GM21367 (cell line): Measurements from ENCODE around the gene DNAI2.

Experiments
- ATAC-seq: cut with Tn5 transposase; IDR thresholded peaks from one replicate; pipeline ENCODE4 v1.9.1; 2021; ENCODE audit not compliant: unreplicated experiment

DNAI2 gene, protein sequence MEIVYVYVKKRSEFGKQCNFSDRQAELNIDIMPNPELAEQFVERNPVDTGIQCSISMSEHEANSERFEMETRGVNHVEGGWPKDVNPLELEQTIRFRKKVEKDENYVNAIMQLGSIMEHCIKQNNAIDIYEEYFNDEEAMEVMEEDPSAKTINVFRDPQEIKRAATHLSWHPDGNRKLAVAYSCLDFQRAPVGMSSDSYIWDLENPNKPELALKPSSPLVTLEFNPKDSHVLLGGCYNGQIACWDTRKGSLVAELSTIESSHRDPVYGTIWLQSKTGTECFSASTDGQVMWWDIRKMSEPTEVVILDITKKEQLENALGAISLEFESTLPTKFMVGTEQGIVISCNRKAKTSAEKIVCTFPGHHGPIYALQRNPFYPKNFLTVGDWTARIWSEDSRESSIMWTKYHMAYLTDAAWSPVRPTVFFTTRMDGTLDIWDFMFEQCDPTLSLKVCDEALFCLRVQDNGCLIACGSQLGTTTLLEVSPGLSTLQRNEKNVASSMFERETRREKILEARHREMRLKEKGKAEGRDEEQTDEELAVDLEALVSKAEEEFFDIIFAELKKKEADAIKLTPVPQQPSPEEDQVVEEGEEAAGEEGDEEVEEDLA

DNA sequence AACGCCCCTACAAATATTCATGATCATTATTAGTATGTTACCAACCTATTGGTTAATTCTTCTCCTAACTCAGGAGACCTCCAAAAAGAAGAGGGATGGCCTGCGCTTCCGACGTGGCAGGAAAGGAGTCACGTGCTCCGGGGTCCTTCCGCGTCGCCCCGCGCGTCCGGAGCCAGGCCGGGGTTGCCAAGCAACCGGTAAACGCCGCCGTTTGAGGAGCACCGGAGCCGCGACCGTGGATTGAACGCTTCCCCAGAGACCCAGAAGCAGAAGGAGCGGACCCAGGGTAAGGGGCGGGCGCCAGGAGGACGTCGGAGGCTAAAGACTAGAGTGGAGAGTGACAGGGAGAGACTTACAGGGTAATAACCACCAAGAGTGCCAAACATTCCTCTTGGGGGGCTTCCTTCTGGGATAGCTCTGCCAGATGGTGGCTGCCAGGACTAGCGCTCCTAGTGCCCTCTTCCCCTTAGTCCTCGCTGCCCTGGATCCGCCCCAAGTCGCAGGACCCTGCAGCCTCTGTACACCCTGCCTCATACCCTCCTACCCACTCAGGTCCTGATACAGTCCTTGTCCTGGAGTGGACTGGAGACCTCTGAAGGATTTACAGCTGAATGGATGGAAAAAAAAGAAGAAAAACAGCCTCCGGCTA lies at the start of gene DNAI2:
DNAI2 (plus strand) TSS at position 175 of the 649 bp plus-strand sequence. CDS start 7,584 bp downstream, outside the sequence.
- ATAC-seq = no peak

DNA sequence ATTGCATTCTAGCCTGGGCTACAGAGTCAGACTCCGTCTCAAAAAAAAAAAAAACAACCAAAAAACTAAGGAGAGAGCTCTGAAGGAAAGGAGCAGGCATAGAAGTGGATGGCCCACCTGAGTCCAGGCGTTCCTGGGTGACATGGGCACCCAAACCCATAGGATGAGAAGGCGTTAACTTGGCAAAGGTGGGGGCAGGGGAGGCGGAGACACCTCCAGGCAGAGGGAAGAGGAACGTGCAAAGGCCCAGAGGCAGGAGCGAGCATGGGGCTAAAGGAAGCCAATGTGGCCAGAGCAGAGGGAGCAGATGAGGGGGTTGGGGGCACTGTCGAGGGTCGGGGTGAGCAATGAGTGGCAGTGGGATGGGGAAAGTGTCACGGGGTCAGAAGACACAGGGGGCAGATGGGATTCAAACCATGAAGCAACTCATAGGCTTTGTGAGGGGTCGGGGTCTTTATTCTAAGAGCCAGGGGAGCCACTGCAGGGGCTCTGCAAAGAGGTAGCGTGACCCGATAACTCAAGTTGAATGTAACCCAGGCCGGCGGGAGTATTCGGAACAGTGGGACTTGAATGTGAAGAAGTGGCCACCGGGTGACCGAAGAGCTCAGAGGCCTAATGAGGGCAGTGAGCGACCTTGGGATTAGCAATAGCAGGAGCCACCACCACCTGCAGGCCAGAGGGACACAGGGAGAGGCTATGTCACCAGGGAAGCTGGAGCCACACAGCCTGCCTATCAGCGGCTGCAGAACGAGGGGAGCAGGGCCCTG lies 48.9 kb upstream of the DNAI2 start:
- ATAC-seq = no peak

DNA sequence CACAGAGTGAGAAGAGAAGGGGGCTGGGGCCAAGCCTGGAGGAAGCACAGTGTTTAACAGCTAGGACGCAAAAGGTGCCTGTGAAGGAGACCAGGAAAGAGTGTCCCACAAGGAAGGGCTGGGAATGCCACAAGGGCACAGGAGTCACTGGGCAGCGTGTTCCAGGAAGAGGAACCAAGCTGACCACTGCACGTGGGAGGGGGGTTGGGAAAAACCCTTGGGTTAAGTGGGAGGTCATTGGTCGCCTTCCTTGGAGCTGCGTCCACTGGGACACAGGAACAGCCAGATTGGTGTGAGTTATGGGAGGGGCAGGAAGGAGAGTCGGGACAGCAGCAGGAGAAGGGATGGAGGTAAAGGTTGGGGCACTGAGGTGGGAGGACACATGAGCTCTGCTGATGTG lies 47.8 kb upstream of the DNAI2 start:
- no peak for ATAC-seq

DNA sequence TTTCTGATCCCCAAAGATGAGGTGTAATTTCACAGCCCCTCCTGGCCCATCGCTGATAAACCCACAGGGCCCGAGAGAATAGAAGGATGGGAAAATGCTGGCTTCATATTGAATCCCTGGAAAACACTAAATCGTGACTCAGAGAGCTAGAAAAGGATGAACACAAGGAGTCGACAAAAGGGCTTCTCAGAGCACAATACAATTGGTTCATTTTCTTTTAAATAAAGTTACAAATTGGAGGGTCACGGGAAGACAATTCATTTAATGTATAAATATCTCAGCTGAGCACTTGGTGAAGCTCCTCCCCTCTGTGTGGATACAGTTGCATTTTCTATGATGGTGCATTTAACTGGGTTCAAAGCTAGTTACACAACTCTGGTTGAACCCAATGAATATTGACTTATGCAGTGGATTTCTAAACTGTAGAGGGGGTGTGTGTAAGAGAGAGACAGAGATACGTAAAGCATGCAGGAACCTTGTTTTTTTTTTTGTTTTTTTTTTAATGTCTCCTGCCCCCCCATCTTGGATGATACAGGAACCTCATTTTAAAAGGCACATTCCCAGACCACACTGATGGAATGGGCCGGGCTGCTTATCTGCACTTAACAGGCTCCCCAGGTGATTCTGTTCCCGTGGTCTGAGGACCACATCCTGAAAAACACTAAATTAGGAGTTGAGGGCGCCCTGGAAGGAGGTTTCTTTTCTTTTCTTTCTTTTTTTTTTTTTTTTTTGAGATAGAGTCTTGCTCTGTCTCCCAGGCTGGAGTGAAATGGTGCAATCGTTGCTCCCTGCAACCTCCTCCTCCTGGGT lies 46.6 kb upstream of the DNAI2 start:
- ATAC-seq = no peak

DNA sequence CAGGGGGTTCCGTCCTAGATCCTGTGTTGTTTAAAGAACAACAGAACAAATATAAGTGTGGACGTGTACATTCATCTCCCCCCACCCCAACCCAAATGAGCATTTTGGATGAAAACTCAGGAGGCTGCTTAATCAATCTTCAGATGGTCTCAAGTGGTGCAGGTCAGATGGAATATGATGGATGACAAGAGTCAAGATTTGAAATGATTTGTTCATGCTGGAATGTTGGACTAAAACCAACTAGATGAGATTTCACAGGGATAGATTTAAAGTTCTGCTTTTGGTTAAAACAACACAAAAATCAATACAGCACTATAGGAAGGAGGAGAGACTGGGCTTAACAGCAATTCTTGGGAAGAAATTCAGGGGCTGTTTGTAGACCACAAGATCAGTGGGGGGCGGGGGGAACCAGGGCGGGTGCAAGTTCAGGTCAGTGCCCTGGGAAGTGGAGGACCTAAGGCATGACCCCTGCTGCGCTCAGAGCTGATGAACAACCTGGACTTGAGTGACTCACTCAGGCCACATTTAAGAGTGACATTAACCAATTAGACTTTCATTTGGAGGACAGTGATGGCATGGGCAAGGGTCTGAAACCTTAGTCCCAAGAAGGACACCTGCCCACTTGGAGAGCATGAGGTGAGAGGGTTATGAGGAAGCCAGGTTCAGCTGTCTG lies 45.6 kb upstream of the DNAI2 start:
- no peak for ATAC-seq

DNA sequence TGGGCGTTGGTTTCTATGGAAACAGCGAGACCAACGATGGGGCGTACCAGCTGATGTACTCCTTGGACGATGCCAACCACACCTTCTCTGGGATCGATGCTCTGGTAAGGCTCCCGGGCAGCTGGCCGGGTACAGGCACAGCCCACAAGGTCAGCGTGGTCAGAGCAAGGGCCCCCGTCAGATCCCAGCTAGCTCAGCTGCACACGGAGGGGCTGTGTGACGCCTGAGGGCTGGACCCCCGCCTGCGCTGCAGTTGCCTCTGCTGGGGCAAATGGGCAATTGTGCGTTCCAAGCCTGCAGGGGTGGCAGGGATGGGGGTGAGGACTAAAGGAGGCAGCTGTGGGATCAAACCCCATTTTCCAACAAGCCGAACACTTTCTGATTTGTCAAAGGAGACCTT lies 43.1 kb upstream of the DNAI2 start:
- no peak for ATAC-seq

DNA sequence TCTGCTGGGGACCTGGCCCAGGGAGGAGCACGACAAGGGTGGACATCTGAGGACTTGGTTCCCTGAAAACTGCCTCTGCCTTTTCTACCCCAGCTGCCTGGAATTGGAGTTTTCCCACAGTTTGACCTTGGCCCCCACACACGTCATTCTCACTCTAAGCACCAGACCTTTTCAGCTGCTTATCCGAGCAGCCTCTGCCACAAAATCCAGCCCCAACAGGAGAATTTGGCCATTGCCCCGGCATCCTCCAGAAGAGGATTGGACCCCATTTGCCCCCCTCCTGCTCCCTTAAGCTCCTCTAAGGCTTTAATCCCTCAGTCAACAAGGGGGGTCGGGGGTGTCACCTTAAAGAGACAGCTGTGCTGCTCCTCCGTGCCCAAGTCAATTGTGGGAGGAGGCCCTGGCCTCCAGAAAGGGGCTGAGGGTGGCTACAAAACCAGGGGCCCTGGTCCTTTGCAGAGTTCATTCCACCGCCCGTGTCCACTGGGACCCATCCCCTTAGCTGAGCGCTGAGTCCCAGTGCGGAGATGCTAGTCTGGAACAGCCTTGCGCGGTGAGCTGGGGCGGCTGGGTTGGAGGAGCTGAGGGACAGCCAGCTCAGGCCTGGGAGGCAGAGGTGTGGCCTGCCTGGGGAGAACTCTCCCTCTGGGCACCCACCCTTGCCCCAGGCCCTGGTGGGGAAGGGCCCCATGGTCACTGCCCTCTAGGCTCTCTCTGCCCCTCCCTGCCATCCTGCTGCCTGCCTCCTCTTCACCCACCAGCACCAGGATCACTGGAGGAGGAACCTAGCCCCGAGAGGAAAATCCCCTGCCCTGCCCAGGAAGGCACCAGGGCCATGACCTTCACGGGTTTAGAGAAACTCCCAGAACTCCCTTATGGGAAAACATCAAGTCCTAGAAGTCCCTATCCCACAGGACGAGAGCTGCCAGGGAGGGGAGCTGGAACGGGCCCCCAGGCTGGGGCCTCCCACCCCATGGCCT lies 41.8 kb upstream of the DNAI2 start:
- no peak for ATAC-seq

DNA sequence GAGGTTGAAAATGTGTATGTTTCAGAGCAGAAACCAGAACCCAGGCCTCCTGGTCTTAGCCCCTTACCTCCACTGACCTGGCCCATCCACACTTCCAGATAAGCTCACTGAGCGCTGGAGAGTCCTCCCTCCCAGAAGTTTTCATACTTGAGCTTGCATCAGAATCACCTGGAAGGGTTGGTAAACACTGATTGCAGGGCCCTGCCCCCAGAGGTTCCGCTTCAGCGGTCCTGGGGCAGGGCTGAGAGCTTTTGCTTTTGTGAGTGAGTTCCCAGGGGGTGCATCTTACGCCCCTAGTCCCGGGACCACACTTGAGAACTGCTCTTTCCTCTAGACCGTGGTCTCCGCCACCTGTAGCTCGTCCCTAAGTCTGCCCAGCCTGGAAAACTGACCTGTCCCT lies 40.1 kb upstream of the DNAI2 start:
- ATAC-seq = no peak

DNA sequence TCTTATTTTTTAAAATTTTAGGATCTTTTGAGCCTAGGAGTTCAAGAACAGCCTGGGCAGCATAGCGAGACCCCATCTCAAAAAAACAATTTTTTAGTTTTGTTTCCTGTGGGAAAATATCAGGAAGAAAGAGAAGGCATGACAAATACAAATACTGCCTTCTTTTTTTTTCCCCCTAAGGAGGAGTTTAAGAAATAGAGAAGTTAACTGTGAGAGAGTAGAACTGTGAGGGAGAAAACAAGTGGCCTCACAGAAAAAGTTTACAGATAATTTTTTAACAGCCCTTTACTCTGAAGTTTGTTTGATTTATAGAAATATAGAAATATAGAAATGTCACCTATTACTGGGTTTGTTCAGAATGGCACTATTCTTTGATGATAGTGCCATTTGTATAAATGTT lies 39.5 kb upstream of the DNAI2 start:
- ATAC-seq = no peak

DNA sequence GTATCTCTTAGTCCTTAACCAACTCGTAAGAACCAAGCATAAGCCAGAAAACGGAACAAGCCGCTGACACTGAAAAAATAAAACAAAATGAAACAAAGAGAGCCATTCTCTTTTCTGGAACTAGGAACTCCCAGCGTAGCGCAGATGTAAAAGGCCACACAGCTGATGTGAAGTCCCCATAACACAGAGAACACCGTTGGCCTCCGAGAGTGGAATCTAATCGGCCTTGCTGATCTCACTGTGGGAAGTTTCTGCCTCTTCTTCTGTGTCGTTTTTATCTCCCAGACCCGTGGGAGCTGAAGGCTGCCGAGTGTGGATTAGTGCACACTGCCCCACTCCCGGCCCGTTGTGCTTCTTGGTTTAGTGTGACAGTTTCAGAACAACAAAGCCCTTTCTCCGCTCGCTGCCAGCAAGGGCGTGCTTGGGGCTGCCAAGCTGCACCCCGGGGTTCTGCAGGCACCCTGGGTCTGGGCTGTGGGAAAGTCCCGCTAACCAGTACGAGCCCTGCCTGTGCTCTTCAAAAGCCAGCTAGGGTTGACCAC lies 38.9 kb upstream of the DNAI2 start:
- no peak for ATAC-seq

DNA sequence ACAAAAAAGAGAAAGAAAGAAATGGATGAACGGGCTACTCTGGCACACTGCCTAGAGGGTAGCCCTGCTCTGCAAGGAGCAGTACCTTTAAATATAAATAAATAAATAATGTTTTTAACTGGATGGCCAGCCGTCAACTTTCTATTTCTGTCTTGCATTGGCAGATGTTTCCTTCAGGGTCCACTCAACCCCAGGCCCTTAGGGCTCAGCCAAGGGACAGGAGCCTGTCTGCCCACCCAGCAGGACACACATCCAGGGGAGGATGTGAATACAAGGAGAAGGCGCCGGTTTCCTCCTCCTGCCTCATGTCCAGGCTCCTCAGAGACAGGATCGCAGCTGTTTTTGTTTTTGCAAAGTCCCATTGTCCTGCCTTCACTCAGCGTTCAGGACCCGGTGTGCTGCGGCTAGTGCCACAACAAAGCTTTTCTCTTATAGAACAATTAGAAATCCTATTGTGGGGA lies 38.1 kb upstream of the DNAI2 start:
- ATAC-seq = no peak

DNA sequence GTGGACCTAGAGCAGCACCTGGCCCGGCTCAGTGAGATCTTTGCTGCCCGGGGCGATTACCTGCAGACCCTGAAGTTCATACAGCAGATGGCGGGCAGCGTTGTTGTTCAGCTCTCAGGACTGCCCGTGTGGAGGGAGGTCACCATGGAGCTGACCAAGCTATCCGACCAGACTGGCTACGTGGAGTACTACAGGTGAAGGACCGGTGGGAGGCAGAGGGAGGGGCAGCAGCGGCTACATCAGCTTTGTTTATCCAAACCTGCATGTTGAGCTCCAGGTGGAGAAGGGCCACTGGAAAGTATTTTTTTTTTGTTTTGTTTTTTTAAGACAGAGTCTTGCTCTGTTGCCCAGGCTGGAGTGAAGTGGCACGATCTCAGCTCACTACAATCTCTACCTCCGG lies 36.7 kb upstream of the DNAI2 start:
- ATAC-seq = no peak

DNA sequence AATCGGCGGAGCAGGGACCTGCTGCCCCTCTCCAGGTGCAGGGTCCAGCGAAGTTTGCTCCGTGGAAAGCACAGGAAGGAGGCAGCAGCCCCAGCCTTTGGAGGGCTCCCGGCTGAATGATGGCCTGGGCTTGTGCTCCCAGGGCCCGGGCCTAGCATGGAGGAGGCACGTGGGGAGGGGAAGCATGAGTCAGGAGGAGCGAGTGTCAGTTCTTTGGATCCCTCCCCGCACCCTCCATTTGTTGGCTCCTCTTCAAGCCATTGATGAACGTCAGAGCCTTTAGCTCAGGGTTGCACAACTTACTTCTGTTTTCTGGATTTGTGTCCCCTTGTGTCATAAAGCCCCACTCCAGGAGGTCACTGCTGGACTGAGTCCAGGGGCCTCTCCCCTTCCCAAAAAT lies 34.9 kb upstream of the DNAI2 start:
- ATAC-seq = no peak

DNA sequence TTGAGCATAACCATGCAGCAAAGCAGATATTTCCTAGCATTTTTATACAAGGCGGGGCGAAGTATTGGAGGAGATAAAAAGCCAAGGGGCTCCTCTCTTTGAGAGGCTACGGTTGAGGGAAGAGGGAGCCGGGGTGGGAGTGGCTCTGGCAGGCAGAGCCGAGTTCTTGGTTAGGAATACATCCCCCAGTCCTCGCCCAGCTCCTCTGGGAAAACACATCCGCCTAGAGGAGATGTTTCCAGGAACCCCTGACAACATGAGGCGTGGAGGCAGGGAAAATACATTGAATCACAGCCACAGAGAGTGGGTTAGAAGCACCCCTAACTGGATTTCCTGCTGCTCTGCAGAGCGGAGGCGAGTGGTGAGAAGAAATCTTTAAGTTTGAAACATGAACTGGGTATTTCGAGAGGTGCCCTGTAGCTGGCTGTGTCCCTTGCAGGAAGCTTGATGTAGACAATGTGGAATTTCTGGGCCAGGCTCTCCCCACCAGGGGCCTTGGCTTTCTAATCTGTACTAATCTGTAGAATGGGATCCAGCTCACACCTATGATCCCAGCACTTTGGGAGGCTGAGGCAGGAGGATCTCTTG lies 33.3 kb upstream of the DNAI2 start:
- no peak for ATAC-seq

DNA sequence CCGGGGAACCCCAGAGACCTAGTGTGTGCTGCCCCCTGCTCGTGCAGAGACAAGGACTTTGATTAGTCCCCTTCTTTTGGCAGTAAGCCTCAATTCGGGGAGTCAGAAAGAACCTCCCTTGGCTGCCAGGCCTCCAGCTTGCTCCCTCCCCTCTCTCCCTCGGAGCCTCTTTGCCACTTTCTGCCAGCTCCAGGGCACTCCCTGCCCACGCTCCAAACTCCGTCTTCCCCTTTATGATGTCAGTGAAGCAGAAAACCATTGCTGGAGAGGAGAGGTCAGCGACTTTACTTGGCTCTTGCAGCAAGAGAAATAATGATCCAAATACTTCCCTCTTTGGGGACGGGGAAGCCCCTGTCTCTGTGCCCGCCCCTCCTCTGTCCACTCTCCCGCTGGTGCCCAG lies 32.6 kb upstream of the DNAI2 start:
- no peak for ATAC-seq

DNA sequence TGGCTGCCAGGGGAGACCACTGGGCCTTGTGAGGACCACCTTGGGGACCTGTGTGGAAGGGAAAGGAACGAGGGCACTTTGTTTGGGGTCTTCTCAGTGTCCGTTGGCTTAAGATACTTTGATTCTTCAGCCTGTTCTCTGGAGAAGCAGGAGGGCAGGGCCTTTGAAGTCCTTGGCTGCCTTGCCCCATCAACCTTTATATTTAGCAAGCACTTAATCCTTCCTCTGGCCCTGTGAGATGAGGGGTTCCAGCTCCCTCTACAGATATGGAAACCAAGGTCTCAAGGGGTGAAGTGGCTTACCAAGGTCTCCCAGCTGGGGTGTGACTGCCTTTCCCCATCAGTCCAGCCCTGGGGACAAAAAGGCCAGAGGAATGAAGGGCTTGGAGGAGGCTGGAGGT lies 32.2 kb upstream of the DNAI2 start:
- ATAC-seq = no peak

DNA sequence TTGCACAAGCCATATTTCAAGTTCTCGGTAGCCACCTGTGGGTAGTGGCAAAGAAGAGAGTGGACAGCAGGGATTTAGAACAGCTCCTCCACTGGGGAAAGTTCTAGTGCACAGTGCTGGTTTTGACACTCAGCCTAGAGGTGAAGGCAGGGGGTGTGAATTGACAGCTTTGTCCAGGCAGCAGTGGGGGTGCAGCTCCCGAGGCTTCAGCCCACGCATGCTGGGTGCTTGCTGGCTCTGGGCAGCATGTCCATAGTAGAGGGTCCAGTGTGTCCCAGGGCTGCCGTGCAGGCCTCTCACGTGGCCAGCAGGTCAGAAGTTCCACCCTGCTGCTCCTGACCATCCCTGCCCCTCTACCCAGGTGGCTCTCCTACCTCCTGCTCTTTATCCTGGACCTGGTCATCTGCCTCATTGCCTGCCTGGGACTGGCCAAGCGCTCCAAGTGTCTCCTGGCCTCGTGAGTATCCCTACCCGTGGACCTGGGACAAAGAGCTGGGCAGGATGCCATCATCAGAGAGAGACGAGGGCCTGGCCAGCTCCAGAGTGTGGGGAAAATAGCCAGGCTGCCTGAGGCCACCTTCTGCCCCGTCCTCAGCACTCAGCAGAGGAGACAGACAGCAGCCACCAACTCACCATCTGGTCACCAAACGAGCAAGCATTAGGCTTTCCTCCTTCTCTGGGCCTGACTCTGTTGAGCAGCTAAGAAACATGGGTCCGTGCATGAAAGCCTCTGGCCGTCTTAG lies 30.9 kb upstream of the DNAI2 start:
- ATAC-seq = no peak
